Dermis microvascular lymphatic vessel endothelial cell (primary cell): ENCODE data around the gene PRPF39. TPM values are rescaled to one million over a fixed set of nuclear protein-coding genes. Genes with fewer than 3 reads are reported as not detected.
A peak's percentile ranks its signal among the peaks of the same experiment; 100 is the strongest.
"Not testable (repeated sequence)": the region's sequence is repeated elsewhere in the genome, so short reads cannot be mapped to it uniquely, and the experiment has no call there.

Experiments
- DNase-seq, 2 donors: peaks; one replicate each; pipeline versions ENCODE4 v3.0.0 to v3.0.0-alpha.2; 2010; ENCODE audit warnings: low read depth in 2 of 2
- total RNA-seq: library from RNA; depleted of rRNA; stranded (reverse); fragments of >200 nt; gene quantifications from 2 replicates; pipeline ENCODE4 v1.2.1, GENCODE V29; 2014

PRPF39 gene
- 18.2 TPM in 2 replicates for total RNA-seq

DNA sequence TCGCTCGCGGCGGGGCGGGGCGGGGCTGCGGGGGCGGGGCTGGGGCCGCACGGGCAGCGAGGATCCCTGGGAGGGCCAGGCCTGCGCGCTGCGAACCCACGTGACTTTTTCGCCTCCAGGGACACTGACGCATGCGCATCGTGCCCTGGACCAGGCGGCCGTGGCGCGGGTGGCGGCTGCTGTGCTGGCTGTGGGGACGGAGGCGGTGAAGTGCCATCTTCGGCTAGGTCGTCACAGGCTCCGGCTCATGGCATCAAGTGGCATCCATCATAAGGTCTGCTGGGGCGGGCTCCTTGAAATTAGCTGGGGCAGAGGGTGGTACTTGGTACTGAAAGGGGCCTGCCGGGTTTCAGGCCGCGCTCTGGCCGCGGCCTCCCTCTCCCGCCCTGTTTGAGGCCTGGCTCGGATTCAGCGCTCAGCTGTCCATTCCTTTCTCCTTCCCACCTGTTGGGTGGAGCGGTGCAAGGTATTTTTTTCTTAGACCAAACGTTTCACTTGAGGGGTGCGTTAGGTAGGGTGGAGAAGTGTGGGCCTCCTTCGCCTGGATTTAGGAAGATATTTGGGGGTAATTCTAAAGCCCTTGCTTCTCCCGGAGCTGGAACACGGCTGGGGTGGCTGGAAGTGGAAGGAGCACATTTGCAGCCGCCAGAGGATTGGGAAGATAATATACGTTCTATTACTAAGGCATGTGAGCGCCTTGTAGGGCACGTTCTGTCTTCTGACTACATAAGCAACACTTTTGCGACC is at the start of gene PRPF39:
Gene PRPF39, plus strand, starts transcription at position 141 of the 747 bp plus-strand sequence. CDS start 11,124 bp downstream, outside the sequence.
- peak; percentile 84 to 94 for DNase-seq

DNA sequence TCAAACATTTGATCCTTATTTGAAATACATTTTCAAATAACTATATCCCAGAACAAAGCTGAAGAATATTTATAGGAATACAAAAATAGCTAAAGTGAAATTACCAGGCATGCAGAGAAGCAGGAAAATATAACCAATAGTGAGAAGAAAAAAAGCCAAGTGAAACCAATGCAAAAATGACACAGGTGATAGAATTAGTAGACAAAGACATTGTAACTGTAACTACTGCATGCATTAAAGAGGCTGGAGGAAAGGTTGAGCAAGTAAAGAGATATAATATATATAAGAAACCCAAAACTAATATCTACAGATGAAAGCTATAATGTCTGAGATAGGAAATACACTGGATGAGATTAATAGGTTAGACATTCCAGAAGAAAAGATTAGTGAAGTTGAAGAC is 49.2 kb upstream of the PRPF39 start:
- no peak for DNase-seq

DNA sequence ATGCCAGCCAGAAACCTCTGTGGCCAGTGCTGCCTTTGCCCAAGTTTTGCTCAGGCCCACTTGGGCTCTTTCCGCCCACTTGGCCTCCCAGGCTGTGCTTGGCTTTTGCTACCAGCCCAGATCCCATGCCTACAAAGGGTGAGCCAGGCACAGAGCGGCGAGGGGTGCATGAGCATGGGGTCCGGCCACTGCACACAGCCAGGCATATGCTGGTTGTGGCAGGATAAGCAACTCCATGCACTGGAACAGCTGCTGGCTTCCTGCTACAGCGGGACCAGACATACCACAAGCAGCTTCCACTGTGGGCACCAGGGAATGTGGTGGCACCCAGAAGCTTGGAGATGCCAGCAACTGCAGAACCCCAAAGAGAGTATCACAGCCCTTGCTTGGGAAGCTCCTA is 45.7 kb upstream of the PRPF39 start:
- DNase-seq = no peak

GRCh38 chr14:45038865-45039264 is 45.1 kb upstream of the PRPF39 start:
- no peak for DNase-seq

GRCh38 chr14:45039390-45039789 is 44.5 kb upstream of the PRPF39 start:
- DNase-seq = no peak

DNA sequence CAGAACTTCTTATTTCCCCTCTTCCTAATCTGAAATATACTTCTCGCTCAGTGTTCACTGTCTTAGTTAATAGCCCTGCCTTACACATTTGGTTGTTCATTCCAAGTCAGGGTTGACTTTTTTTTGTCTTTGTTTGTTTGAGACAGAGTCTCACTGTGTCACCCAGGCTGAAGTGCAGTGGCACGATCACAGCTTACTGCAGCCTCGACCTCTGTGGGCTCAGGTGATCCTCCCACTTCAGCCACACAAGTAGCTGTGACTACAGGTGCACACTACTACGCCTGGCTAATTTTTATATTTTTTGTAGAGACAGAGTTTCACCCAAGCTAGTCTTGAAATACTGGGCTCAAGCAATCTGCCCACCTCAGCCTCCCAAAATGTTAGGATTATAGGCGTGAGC is 42.3 kb upstream of the PRPF39 start:
- no peak for DNase-seq

DNA sequence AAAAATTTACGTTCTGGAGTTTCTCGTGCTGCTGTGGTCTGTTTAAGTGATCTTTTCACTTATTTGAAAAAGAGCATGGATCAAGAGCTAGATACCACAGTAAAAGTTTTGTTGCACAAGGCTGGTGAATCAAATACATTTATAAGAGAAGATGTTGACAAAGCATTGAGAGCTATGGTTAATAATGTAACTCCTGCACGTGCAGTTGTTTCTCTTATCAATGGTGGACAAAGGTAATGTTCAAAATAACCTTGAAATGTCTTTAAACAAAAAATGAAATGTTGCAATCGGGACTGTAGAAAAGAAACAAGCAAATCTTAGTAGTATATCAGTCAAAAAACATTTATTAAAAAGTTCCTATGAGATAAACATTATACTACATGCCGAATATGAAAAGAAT is 39.3 kb upstream of the PRPF39 start:
- DNase-seq = no peak

DNA sequence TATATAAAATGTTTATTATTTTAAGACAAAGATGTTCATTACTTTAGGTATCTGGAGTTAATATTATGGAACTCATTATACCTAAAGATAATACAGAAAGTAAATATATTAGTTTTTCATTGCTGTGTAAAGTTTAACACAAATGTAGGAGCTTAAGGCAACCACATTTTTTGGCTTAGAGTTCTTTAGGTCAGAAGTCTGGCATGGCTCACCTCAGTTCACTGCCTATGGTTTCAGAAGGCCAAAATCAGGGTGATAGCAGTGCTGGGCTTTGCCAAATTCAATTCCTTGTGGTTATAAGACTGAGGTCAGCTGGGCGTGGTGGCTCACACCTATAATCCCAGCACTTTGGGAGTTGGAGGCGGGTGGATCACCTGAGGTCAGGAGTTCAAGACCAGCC is 35.5 kb upstream of the PRPF39 start:
- no peak for DNase-seq

DNA sequence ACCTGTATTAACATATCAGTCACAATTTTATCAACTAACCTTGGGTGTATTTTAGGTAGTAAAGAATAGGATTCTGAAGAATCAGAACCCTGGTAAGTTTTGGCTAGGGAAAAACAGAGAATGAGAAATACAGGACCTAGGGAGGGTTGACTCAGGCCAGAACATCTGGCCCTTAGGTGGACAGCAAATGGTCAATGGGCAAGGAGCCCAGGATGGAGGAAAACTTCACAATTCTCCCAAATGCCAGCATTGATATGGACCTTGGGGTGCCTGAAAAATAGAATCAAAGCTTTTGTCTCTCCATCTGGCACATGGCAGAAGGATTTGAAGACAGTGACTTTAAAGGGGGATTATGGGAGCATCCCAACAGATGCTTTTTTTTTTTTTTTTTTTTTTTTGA is 32.7 kb upstream of the PRPF39 start:
- no peak for DNase-seq

GRCh38 chr14:45051896-45052295 is 32.0 kb upstream of the PRPF39 start:
- no peak for DNase-seq

GRCh38 chr14:45057349-45057748 is 26.6 kb upstream of the PRPF39 start:
- no peak for DNase-seq

- no peak for DNase-seq
These were observed 26.0 kb upstream of the PRPF39 start for GRCh38 chr14:45057881-45058364.

DNA sequence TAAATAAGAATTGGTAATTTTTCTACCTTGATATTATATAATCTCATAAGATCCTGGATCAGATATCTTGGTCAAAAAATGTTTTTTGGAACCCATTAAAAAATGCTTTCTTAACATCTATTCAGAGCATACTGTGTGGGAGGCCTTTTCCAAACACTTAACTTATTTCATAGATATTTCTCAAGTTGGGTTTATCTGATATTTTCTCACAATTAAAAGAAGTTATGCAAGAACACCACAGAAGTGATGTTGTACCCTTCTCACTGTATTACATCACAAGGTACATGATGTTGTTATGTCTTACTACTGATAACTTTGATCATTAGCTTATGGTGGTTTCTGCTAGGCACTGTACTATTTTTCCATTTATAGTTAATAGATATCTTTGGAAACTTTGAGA is 23.4 kb upstream of the PRPF39 start:
- DNase-seq = no peak

- no peak for DNase-seq
These were observed 18.4 kb upstream of the PRPF39 start for GRCh38 chr14:45065540-45065939.

DNA sequence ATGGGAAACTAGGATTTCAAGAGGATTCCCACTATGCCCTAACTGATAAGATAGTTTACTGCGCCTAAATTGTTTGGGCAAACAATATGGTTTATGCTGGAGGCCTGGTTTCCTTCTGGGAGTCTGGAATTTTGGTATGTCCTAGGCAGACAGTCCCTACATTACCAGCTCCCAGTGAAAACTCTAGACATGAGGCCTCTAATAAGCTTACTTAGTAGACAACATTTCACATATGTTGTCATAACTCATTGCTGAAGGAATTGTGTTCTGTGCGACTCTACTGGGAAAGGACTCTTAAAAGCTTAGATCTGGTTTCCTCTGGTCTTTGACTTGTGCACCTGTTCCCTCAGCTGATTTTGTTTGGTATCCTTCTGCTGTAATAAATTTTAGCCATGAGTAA is 18.0 kb upstream of the PRPF39 start:
- DNase-seq = no peak

GRCh38 chr14:45066667-45067066 is 17.2 kb upstream of the PRPF39 start:
- no peak for DNase-seq

DNA sequence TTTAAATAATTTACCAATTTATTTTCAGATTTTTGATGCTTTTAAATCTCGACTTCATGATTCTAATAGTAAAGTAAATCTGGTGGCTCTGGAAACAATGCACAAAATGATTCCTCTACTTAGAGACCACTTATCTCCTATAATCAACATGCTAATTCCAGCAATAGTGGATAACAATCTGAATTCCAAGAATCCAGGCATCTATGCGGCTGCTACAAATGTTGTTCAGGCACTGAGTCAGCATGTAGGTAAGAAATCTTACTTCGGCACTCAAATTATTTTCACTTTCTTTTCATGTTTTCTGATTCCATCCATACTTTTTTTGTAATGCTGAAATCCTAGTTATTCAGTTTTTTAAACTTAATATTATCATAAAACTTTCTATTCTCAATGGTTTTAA is 15.5 kb upstream of the PRPF39 start:
- no peak for DNase-seq

DNA sequence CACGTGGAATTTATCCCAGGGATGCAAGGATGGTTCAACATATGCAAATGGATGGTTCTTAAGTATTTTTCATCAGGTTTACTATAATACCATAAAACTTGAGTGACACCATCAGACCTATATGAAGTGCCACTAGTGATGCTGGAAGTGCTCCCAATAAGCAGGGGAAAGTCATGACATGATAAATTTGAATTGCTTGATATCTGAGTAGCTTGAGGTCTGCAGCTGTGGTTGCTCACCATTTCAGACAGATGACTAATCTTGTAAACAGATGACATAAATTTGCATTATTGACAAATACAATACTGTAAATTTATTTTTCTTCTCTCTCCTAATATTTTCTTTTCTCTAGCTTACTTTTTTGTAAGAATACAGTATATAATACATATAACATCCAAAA is 13.7 kb upstream of the PRPF39 start:
- no peak for DNase-seq

- DNase-seq = no peak
These were observed 11.8 kb upstream of the PRPF39 start for GRCh38 chr14:45072126-45072525.

DNA sequence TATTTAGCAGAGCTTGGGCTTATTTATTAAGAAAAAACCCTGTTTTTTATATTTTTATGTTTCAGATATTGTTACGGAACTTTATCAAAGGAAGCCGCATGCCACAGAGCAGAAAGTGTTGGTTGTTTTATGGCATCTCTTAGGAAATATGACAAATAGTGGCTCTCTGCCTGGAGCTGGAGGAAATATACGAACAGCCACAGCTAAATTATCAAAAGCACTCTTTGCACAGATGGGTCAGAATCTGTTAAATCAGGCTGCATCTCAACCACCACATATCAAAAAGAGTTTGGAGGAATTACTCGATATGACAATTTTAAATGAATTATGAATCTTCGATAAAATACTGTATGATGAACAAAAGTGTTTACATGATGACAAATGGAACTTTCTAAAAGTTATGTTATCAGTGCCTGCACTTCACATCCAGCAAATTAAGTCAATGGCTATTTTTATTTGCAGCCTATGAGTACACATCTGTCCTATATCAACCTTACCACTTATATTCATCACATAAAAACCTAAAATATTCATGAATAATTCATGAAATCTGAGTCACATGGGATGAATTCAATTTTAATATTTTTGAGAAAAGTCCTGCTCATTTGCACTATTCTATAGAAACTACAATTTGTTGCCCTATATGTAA is 10.6 kb upstream of the PRPF39 start:
- DNase-seq = no peak

- no peak for DNase-seq
These were observed 5.6 kb upstream of the PRPF39 start for GRCh38 chr14:45078323-45078722.

GRCh38 chr14:45080416-45080968 is 3.4 kb upstream of the PRPF39 start:
- DNase-seq = not testable (repeated sequence)

DNA sequence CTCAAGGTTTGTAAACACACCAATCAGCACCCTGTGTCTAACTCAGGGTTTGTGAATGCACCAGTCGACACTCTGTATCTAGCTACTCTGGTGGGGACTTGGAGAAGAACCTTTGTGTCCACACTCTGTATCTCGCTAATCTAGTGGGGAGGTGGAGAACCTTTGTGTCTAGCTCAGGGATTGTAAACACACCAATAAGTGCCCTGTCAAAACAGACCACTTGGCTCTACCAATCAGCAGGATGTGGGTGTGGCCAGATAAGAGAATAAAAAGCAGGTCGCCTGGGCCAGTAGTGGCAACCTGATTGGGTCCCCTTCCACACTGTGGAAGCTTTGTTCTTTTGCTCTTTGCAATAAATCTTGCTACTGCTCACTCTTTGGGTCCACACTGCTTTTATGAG is 2.8 kb upstream of the PRPF39 start:
- not testable (repeated sequence) for DNase-seq
